GM21515 (cell line): ENCODE results near the gene CATSPERB.
"Not testable (repeated sequence)": the region's sequence is repeated elsewhere in the genome, so short reads cannot be mapped to it uniquely, and the experiment has no call there.

ENCODE experiments used
- ATAC-seq: cut with Tn5 transposase; IDR thresholded peaks from one replicate; pipeline ENCODE4 v1.9.1; 2021; ENCODE audit not compliant: unreplicated experiment

Gene CATSPERB

DNA sequence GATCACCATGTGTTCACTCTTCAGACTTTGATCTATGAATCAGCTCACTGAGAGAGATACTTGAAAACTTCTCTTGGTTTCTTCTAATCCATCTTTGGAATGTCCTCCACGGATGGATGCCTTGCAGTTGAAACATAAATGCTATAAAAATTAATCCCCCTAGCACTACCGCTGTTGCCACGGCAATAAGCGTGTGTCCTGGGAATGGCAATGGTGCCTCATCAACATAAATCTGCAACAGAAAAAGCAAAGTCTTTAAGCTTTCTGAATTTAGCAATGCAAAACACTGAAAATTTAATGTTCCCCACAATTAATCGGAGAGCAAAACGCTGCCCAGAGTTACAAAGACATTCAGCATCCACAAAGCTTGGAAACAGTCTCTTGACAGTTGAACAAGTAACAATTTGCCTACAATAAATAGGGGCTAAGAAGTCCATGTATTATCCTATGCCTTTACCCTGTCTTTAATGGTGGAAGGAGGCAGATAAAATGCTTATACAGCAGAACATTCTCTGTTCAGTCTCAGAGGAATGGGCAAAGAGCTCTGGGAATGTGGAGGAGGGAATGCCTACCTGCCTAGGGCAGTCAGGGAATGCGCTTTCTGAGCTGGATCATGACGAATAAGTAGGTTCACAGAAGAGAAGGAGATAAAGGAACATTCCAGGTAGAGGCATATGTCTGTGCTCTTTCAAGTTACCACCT, 150.9 kb downstream of the CATSPERB start:
- no peak for ATAC-seq

DNA sequence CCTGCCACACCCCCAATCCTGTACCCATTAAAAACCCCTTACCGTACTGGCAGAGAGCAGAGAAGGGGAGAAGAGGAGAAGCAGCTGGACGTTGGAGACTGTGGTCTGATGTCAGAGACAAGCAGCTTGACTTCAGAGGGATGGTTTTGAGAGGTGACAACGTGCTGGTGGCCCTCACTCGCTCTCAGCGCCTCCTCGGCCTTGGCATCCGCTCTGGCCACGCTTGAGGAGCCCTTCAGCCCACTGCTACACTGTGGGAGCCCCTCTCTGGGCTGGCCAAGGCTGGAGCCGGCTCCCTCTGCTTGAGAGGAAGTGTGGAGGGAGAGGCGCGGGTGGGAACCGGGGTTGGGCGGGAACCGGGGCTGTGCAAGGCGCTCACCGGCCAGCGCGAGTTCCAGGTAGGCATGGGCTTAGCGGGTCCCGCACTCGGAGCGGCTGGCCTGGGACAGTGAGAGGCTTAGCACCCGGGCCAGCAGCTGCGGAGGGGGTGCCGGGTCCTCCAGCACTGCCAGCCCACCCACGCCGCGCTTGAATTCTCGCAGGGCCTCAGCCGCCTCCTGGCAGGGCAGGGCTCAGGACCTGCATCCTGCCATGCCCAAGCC, 154.2 kb downstream of the CATSPERB start:
- ATAC-seq, result no peak

DNA sequence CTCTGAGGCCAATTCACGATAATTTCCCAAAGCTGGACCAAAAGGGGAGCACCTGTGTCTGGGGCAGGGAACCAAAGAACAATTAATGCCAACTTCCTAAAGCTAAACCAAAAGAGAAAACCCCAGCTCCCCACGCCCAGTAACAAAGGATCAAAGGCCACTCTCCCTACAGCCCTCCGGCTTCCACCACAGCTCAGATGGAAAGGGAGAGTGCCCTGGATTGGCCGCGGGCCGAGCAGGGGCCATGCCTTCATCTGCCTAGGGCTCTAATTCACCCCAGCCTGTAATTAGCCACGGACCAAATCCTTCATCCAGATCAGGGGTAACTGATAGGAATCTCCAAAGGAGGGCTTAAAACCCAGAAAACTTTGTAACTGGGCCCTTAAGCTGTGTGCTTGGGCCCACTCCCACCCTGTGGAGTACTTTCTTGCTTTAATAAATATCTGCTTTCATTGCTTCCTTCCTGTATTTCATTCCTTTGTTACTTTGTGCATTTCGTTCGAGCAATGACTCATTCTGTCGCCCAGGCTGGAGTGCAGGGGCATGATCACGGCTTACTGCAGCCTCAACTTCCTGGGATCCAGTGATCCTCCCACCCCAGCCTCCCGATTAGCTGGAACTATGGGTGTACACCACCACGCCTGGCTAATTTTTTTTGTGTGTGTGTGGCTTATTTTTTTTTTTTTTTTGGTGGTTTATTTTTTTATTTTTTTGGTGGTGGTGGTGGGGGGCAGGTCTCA, 156.2 kb downstream of the CATSPERB start:
- no peak for ATAC-seq

DNA sequence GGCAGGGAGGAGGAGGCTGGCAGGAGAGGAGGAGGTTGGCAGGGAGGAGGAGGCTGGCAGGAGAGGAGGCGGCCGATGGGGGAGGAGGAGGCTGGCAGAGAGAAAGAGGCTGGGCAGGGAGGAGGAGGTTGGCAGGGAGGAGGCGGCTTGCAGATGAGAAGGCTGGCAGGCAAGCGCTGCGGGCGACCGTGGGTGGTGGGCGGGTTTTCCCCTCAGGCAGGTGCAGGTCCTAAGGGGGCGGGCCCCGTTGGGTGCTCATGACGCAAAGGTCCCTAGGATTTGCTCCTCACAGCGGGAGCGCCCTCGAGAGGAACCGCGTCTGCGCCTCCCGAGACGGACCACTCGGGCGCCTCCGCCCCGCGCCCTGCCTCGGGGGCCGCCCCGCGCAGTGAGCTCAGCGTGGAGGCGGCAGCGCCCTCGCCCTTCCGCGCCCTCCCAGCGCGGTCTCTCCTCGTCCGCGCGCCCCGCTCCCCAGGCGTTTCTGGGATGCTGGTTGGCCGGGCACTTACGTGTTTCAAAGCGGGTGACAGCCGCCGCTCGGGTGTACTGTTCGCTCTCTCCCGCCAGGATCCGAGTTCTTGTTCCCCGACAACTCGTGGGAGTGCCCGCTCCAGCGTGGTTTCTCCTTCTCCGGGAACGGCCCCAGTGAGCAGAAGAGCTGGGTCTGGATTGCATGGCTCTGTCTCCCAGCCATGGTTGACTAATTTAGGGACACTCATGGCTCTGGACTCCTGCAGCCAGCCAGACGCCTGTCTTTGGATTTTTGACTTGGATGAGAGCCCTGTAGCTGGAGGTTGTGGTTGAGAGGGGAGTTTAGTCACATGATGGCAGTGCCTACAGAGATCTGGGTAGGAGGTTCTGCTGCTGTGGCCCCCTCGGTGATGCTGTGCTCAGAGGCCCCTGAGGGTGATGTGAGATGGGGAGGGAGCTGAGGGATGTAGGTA, 157.7 kb downstream of the CATSPERB start:
- no peak for ATAC-seq

DNA sequence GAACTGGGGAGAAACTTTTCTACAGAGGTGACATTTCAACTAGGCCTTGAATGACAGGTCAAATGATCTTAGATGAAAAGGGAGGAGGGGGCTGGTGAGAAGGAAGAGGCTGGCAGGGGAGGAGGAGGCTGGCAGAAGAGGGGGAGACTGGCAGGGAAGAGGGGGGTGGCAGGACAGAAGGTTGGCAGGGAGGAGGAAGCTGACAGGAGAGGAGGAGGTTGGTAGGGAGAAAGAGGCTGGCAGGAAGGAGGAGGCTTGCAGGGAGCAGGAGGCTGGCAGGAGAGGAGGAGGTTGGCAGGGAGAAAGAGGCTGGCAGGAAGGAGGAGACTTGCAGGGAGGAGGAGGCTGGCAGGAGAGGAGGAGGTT, 158.4 kb downstream of the CATSPERB start:
- no peak for ATAC-seq

DNA sequence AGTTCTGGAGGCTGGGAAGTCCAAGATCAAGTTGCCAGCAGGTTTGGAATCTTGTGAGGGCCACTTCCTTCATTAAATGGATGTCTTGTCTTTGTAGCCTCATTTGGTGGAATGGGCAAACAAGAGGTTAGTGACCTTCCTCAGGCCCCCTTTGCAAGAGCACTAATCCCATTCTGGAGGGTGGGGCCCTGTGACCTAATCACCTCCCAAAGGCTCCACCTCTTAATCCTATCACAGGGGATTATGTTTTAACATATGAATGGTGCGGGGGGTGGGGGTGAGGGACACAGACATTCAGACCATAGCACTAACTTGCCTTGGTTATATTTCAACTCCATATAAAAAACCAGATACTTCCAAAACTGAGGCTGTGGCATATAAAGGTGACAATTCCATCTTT, 161.9 kb downstream of the CATSPERB start:
- no peak for ATAC-seq

DNA sequence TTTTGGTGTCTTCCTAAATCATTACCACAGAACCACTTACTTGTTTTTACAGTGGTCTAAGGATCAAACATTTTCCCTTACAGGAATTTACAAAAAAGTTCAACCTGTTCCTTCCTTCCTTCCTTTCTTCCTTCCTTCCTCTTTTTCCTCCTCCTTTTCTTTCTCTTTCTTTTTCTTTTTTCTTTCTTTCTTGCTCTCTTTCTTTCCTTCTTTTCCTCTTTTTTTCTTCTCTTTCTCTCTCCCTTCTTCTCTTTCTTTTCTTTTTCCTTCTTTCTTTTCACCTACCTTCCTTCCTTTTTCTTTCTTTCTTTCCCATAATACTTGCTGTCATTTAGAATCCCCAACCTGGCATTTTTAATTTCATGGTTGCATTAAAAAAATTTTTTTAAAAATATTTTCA, 162.6 kb downstream of the CATSPERB start:
- ATAC-seq, result no peak

DNA sequence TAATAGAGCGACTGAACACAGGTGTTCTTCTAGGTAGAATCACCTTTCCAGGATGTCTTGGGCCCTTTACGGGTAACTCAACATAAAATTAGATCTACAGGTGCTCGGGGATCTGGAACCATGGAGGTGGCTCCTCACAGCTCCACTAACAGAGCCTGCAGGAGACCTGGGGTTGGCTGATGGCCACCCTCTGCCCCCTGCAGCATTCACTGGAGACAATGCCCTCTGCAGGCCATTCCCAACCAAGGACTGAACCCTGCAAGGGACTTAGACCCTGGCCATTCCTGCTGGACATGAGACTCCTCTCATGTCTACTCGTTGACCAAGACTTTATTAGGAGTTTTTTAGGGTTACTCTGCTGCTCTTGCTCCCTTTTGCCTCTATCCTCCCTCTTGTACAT, 163.3 kb downstream of the CATSPERB start:
- ATAC-seq, result no peak

DNA sequence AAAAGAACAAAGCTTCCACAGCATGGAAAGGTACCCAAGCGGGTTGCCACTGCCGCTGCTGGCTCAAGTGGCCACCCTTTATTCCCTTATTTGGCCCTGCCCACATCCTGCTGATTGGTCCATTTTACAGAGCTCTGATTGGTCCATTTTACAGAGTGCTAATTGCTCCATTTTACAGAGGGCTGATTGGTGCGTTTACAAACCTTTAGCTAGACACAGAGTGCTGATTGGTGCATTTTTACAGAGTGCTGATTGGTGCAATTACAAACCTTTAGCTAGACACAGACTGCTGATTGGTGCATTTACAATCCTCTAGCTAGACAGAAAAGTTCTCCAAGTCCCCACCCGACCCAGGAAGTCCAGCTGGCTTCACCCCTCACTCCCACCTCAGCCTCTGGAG, 164.1 kb downstream of the CATSPERB start:
- not testable (repeated sequence) for ATAC-seq

DNA sequence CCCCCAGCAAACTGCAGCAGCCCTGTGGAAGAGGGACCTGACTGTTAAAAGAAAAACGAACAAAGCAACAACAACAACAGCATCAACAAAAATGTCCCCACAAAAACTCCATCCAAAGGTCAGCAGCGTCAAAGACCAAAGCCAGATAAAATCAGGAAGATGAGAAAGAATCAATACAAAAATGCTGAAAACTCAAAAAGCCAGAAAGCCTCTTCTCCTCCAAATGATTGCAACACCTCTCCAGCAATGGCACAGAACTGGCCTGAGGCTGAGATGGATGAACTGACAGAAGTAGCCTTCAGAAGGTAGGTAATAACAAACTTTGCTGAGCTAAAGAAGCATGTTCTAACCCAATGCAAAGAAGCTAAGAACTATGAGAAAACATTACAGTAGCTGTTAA, 176.4 kb downstream of the CATSPERB start:
- no peak for ATAC-seq

DNA sequence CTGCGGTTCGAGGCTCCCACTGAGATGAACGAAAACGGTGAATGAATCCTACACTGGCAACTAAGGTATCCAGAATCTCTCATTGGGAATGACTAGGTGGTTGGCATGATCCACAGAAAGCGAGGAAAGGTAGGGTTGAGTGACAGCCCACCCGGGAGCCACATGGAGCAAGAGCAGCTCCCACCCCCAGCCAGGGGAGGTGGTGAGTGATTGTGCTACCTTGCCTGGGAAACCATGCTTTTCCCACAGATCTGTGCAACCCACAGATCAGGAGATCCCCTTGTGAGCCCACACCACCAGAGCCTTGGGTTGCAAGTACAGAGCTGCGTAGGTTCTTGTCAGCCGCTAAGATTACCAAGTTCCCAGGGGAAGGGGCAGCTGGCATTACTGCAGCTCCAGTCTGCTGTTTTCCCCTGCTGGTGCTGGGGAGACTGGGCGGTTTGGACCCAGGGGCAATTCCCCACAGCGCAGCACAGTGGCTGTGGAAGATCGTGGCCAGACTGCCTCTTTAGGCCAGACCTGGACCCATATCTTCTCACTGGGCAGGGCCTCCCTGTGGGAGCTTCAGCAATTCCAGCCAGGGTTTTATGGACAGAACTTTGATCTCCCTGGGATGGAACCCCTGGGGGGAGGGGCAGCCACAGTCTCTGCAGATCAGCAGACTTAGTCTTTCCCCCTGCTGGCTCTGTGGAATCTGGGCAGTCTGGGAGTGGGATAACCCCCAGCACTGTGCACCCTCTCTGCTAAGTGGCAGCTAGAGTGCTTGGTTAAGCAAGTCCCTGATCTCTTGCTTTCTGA, 177.2 kb downstream of the CATSPERB start:
- no peak for ATAC-seq

DNA sequence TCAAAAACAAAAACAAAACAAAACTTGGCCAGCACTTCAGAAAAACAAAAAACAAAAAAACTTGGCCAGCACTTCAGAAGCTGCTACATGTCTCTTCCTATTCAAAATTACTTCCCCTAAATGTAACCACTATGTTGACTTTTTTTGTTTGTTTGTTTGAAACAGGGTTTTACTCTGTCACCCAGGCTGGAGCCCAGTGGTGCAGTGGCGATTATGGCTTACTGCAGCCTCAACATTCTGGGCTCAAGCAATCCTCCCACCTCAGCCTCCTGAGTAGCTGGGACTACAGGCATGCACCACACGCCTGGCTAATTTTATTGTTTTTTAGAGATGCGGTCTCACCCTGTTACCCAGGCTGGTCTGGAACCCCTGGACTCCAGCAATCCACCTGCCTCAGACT, 183.8 kb downstream of the CATSPERB start:
- no peak for ATAC-seq

DNA sequence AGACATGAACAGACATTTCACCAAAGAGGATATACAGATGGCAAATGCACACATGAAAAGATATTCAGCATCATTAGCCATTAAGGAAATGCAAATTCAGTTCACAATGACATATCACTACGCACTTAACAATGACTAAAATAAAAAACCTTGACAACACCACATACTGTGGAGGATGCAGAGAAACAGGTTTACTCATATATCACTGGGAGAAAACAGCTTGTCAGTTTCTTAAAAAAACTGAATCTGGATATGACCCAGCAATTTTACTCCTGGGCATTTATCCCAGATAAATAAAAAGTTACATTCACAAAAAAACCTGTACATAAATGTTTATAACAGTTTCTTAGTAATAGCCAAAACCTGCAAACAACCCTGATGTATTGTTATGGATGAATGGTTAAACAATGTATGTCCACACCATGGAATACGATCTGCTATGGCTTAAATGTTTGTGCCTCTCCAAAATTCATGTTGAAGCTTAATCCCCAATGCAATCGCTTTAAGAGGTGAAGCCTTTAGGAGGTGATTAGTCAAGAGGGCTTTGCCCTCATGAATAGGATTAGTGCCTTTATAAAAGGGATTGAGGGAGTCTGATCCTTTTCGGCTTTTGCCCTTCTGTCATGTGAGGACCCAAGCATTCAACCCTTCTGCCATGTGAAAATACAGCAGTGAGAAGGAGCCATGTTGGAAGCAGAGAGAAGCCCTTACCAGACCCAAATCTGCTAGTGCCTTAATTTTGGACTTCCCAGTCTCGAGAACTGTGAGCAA, 185.8 kb downstream of the CATSPERB start:
- ATAC-seq, result no peak

DNA sequence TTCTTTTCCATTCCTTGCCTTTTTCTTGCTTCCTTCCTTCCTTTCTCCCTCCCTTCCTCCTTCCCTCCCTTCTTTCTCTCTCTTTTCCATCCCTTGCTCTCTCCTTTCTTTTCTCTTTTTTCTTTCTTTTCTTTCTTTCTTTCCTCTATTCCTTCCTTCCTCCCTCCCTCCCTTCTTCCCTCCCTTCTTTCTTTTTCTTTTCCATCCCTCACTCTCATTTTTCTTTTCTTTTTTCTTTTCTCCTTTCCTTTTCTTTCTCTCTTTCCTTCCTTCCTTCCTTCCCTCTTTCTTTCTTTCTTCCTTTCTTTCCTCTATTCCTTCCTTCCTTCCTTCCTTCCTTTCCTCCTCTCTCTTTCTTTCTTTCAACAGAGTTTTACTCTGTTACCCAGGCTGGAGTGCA, 186.7 kb downstream of the CATSPERB start:
- ATAC-seq, result no peak

DNA sequence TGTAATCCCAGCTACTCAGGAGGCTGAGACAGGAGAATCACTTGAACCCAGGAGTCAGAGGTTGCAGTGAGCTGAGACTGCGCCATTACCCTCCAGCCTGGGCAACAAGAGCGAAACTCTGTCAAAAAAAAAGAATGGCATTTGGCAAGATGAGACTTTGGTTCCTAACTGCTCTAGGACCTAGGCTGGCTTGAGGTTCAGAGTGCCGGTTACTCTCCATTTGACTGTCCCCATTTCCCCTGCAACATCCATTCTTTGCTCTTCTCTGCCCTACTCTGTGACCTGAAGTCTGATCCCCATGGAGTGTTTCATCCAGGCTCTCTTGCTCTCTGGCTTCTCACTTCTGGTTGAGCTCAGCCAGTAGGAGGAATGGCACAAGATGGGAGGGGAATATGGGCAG, 195.6 kb downstream of the CATSPERB start:
- ATAC-seq, result no peak

DNA sequence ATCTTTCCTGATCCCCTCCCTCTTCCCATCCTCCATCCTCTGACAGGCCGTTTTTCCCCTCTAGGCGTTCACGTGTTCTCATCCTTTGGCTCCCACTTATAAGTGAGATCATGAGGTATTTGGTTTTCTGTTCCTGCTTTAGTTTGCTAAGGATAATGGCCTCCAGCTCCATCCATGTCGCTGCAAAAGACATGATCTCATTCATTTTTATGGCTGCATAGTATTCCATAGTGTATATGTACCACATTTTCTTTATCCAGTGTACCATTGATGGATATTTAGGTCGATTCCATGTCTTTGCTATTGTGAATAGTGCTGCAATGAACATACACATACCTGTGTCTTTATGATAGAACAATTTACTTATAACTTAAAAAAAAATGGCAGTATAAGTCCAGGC, 197.8 kb downstream of the CATSPERB start:
- ATAC-seq, result not testable (repeated sequence)

DNA sequence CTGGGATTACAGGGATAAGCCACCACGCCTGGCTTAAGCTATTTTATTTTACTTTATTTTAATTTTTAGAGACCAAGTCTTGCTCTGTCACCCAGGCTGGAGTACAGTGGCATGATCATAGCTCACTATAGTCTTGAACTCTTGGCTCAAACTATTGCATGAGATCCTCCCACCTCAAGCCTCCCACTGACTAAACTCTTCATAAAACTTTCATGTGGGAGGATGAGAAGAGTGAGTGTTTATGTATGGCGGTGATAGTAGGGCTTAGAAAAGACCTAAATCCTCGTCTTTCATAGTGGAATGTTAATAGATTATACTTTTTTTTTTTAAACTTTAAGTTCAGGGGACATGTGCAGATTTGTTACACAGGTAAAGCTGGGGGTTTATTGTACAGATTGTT, 198.3 kb downstream of the CATSPERB start:
- ATAC-seq, result no peak
